Measurements from ENCODE around the gene TMEM39B.

GRCh38 chr1:32035119-32035518 lies 37.6 kb upstream of the TMEM39B start:
- no peak for TF ChIP-seq POLR2AphosphoS5 (IDR thresholded peaks at IDR 0.05; ENCODE audit: low read depth)
- TF ChIP-seq CTCF (conservative IDR thresholded peaks at IDR 0.05; ENCODE audit: low read depth in 2 of 2), result 0 out of 4 replicates have a peak, but pooled peaks of 1 of the 2 experiments have one; percentile 11
- no peak for TF ChIP-seq REST (IDR thresholded peaks at IDR 0.05; ENCODE audit: unreplicated experiment)
- no peak for TF ChIP-seq ETS1 (IDR thresholded peaks at IDR 0.05)
- TF ChIP-seq ZNF331 (CRISPR knock-in tag; IDR thresholded peaks at IDR 0.05; ENCODE audit: low read depth), result no peak
- no peak for TF ChIP-seq CREB1 (CRISPR knock-in tag; IDR thresholded peaks at IDR 0.05; ENCODE audit: low read depth)
- no peak for TF ChIP-seq EZH2phosphoT487 (IDR thresholded peaks at IDR 0.05; ENCODE audit: unreplicated experiment)
- no peak for TF ChIP-seq JUNB (IDR thresholded peaks at IDR 0.05; ENCODE audit: unreplicated experiment)

Data from GM23338 (cell line).